HG03097 (cell line): ENCODE results near the gene PLA2G4F.
"Not testable (repeated sequence)": the region's sequence is repeated elsewhere in the genome, so short reads cannot be mapped to it uniquely, and the experiment has no call there.

Experiments
- ATAC-seq: cut with Tn5 transposase; IDR thresholded peaks from one replicate; pipeline ENCODE4 v1.9.1; 2021; ENCODE audit not compliant: unreplicated experiment, low FRiP score

Gene PLA2G4F

DNA sequence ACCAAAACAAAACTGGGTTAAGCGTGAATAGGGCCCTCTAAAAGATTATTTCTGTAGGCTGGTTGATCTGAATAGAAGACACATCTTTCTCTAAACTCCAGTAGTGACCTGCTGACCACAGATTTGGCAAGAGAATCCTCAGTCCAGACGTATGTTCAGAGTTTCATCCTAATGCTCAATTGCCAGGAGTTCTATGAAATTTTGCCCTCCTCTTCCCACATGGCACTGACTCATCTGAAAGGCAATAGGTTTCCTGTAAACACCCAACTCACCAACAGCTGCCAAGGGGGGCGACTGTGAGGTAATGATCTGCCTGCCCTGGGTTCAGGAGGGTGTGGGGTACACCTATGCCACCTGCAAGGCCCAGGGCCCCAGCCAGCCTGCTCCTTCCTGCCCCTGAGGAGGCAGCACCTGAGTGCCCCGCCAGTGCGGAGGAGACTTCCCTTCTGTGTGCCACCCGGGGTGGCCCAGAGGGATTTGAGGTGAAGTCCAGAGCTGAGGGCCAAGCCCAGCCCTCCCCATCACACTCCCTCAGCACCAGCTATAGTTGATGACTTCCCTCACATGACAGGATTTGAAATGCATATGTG is 53.7 kb downstream of the PLA2G4F start:
- ATAC-seq, result no peak

DNA sequence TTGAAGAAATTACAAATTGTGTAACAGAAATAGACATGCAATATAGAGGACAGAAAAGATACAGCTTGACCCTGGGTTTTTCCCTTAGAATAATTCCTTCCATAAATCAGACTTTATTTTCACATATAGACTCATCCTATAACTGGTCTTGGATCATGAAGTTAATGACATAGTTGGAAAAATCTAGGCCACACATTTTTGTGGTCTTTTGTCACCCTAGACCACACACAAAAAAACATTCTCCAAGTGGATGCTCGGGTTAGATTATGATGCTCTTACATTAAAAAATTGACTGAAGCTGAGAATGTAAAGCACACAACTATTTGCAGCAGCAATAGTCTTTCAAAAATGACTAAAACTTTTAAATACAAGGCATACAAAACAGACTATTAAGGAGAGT is 54.6 kb downstream of the PLA2G4F start:
- no peak for ATAC-seq

DNA sequence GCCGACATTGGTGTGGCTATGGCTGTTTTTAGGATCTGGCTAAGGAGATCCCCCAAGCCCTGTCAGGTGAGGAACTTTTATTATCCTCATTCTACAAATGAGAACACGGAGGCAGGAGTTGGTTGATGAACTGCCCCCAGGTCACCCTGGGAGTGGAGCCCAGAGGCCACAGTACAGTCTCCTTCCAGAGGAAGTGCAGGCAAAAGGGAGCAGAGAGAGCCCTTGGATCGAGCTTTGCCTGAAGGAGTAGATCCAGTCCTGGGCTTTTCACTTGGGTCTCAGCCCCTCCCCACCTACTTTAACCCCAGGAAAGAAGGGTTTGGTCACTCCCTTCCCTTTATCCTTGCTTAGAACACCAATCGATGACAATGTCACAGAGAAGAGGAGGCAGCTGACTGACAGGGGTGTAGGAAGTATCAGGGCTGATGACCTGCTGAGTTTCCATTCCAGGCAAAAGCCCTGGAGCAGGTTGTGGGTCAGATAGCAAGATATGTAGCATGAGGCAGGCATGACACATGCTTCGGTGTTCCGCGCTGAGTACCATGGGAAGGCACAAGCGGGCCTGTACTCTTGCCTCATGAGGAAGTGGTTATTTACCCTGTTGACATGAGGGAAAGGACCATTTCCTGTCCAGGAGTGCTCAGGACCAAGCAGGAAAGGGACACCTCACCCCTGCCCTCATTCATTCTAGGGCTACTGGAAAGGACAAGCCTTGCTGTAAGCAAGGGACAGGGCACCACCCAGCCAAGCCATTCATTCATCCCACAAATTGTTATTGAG is 56.2 kb downstream of the PLA2G4F start:
- no peak for ATAC-seq

DNA sequence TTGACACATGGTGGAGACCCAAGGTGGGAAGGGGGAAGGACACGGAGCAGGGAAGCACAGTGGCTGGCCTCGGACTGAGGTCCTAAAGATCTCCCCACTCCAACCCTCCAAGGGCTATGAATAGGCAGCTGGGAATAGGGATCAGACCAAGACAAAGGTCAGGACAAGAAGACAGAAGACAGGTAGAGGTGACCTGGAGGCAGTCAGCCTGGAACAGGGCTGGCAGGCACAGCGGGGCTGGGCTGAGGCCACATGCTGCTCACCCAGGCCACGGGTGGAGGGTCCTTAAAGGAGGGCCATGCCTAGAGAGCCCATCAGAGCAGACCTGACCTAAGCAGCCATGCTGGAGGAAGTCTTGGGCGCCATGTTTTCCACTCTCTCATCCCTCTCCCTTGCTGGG is 59.4 kb downstream of the PLA2G4F start:
- ATAC-seq, result no peak

DNA sequence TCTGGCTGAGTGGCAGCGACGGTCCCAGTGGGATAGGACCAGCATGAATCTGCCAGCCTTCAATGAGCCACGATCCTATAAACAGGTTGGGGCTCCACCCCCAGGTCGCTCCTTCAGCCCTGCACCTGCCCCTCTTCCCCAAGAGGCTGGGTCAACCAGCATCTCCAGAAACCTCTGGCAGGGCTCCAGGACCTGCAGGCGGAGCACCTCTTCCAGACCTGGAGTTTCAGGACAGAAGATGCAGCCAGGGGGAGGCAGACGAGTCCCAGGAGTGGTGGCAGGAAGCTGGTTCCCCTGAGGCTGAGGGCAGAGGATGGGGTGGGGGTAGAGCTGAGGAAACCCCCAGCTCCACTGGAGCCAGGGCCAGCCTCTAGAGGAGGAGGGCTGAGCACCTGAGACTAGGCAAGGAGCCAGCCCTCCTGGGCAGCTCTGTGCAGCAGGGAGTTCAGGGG is 61.9 kb downstream of the PLA2G4F start, which contains the start of gene PLA2G4D:
Gene PLA2G4D, minus strand, starts transcription at position 51 of the 452 bp plus-strand sequence. CDS start 103 bp downstream, outside the sequence.
- no peak for ATAC-seq

DNA sequence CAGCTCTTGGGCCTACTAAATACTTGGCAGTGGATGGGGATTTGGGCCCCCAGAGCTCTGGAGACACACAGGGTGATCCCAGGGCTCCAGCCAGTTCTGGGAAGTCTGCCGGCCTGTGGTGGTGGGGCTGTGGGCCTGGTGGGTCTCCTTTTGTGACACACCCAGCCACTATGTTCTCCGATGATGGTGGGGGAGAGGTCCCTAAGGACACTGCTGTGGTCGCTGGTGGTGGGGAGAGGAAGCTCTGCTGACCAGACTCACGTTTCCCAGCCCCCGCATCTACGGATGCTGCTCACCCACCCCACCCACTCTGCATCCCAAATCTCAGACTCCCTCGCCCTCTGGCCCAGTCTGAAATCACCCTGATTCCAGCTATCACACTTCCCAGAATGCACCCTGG is 62.5 kb downstream of the PLA2G4F start:
- no peak for ATAC-seq

DNA sequence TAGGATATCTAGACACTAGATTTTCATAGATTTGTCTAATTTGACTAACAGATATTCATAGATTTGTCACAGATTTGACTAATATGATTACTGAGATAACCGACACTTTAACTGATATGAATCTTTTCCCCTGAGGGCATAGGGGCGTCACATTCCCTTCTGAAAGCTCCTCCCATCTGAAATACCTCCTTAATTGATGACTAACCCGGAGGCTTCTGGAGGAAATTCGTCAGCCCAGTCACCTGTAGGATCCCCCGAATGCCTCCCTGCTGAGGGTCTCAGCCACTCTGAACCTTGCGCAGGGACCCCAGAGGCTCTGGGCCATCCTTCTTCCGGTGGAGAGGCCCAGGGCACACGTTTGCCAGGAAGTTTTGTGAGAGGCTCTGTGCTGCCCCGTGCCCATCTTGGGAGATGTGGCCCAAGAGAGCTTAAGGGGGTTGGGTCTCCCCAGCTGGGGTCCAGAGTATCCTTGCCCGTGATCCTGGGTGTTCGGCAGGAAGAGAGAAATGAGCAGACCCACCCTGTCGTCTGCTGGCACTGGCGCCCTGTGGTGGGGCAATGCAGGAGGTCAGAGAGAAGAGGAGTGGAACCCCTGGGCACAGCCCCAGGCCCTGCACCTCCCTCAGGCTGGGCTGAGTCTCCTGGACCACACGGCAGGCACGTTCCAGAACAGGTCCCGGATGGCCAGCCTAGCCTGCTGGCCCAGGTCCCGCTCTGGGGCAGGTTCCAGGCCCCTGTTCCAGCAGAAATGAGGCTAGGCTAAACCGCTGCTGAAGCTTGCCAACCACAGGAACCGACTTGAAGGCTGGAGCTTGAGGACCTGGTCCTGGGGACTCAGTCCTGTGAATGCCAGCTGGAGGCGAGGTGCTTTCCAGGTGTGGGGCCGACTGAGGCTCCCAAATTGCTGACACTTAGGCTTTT is 63.8 kb downstream of the PLA2G4F start:
- no peak for ATAC-seq

DNA sequence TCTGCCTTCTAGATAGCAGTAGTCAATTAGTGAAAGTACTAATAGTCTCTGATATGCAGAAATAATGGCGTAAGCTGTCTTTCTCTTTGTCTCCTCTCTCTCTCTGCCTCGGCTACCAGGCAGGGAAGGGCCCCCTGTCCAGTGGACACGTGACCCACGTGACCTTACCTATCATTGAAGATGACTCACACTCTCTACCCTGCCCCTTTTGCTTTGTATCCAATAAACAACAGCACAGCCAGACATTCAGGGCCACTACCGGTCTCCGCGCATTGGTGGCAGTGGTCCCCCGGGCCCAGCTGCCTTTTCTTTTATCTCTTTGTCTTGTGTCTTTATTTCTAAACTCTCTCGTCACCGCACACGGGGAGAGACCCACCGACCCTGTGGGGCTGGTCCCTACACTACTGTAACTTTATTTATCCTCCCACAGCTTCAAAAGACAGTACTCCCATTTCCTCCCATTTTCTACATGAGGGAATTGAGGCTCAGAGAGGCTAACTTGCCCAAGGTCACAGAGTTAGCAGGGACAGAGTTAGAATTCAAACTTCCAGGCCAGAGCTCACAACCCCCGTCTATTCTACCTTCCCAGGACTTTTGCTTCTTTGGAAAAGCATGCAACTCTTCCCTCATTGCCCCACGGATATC is 64.6 kb downstream of the PLA2G4F start:
- ATAC-seq, result not testable (repeated sequence)

DNA sequence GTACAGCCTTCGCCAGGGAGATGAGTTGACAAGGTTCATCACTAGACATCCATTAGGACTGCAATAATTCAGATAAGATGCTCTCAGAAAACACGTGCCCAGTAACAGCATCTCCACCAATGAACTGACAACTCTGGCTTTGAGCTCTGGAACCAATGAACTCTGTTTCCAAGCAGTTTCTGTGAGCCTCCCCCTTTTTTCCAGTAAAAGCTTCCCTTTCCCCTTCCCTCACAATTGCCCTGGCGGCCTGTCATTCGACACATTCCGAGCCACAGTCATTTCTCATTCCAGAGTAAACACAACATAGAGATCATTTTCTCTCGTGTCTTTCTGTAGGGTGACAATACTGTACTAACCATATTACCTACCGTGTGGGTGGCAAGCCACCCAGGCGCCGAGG is 65.7 kb downstream of the PLA2G4F start:
- ATAC-seq, result no peak

DNA sequence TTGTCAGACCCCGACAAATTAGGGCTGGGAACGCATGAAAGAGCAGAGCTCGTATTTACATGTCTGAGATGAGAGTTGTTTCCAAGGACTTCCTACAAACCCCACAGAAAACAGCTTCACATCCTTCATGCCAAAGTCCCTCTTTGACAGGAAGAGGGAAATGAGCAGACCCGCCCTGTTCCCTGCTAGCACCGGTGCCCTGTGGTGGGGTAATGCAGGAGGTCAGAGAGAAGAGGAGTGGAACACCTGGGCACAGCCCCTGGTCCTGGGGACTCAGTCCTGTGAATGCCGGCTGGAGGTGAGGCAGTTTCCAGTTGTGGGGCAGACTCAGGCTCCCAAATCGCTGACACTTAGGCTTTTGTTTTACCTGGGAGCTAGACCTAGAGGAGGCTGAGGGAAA is 66.1 kb downstream of the PLA2G4F start:
- ATAC-seq, result no peak

DNA sequence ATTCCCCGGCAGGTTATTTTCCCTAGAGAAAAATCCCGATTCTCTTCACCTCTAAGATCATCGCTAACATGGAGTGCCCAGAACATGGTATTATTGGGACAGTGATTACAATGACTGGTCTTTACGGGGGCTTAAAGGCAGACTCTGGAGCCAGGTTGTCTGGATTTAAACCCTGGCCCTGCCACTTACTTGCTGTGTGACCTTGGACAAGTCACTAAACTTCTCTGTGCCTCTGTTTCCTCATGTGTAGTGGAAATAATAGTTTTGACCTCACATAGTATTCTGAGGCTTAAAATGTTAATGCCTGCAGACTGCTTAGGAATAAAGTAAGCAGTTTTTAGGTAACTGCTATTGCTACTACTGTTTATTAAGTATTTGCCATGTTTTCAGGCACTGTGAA is 66.5 kb downstream of the PLA2G4F start:
- no peak for ATAC-seq
